ENCODE data around the gene RNU2-63P. TPM values are rescaled to one million over a fixed set of nuclear protein-coding genes. Genes with fewer than 3 reads are reported as not detected.
"Not testable (repeated sequence)": the region's sequence is repeated elsewhere in the genome, so short reads cannot be mapped to it uniquely, and the experiment has no call there.

Gene RNU2-63P
- total and polyA plus RNA-seq, 7 donors: 5.0 TPM; not detected in 6

DNA sequence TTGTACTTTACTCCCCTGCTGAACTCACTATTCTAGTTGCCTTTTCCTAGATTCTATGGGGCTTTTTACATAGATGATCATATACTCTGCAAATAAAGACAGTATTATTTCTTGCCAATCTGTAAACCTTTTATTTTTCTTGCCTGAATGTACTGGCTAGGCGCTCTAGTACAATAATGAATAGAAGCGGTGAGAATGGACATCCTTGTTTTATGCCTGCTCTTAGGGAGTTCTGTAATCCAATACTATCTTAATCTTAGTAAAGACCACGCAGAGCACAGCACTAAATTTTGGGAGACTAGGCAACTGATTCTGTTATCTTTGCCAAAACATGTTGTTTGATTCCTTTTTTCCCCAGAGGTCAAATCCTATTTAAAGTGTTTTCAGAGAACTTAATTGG lies 32.2 kb upstream of the RNU2-63P start:
- TF ChIP-seq, protein P1, sequence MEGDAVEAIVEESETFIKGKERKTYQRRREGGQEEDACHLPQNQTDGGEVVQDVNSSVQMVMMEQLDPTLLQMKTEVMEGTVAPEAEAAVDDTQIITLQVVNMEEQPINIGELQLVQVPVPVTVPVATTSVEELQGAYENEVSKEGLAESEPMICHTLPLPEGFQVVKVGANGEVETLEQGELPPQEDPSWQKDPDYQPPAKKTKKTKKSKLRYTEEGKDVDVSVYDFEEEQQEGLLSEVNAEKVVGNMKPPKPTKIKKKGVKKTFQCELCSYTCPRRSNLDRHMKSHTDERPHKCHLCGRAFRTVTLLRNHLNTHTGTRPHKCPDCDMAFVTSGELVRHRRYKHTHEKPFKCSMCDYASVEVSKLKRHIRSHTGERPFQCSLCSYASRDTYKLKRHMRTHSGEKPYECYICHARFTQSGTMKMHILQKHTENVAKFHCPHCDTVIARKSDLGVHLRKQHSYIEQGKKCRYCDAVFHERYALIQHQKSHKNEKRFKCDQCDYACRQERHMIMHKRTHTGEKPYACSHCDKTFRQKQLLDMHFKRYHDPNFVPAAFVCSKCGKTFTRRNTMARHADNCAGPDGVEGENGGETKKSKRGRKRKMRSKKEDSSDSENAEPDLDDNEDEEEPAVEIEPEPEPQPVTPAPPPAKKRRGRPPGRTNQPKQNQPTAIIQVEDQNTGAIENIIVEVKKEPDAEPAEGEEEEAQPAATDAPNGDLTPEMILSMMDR (IDR thresholded peaks at IDR 0.05): no peak
- WGBS, 3 donors: 65 to 76% (median 72%) methylated on average over 3 of the region's 3 CpGs
- H3K4me1 ChIP-seq: peaks cover 24% of the 10 kb centered on the region
- H3K4me3 ChIP-seq: no peak overlapping the region
- H3K27me3 ChIP-seq (ENCODE audit: insufficient read depth in 3 of 3, low read length in 2 of 3): no peaks in the 10 kb centered on the region
- no peaks in the 10 kb centered on the region for H3K9me3 ChIP-seq
- H3K36me3 ChIP-seq (ENCODE audit: insufficient read depth in 1 of 2, low read depth in 1 of 2): peaks cover 0 to 11% of the 10 kb centered on the region in 2 donors
- intact Hi-C loops (cut with DNase I): no loop called here
- ATAC-seq: no peak
- H3K27ac ChIP-seq: no peak overlapping the region
- no peak for DNase-seq

DNA sequence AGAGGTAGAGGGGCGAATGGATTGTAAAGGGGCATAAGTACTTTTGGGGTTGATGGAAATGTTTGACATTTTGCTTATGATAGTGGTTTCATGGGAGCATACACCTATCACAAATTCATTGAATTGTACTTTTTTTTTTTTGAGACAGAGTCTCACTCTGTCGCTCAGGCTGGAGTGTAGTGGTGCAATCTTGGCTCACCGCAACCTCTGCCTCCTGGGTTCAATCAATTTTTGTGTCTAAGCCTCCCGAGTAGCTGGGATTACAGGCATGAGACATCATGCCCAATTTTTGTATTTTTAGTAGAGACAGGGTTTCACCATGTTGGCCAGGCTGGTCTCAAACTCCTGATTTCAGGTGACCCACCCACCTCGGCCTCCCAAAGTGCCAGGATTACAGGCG lies 29.2 kb upstream of the RNU2-63P start:
- H3K9me3 ChIP-seq; DNase-seq; H3K27me3 ChIP-seq (ENCODE audit: insufficient read depth in 3 of 3, low read length in 2 of 3); intact Hi-C loops (cut with DNase I); H3K4me3 ChIP-seq; H3K27ac ChIP-seq; ATAC-seq: not testable (repeated sequence)
- peaks cover 0 to 11% of the 10 kb centered on the region in 2 donors for H3K36me3 ChIP-seq (ENCODE audit: insufficient read depth in 1 of 2, low read depth in 1 of 2)
- peaks cover 25% of the 10 kb centered on the region for H3K4me1 ChIP-seq
- 77 to 88% (median 77%) methylated on average over 6 of the region's 6 CpGs for WGBS, 3 donors

DNA sequence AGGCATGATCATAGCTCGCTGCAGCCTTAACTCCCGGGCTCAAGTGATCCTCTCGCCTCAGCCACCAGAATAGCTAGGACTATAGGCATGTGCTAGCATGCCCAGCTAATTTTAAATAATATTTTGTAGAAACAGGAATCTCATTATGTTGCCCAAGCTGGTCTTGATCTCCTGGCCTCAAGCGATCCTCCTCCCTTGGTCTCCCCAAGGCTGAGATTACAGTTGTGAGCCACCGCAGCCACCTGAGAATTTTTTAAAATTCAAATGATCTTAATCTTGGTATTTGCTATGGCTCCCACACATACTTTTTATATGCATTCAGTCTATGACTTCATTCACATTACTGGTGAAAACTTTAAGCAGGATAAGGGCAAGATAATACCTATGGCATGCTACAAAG lies 26.1 kb upstream of the RNU2-63P start:
- ATAC-seq: no peak
- intact Hi-C loops (cut with DNase I): no loop called here
- H3K9me3 ChIP-seq: no peaks in the 10 kb centered on the region
- 97 to 99% (median 99%) methylated on average over 5 of the region's 5 CpGs for WGBS, 3 donors
- TF ChIP-seq, protein P1 (IDR thresholded peaks at IDR 0.05): no peak
- no peak overlapping the region for H3K4me3 ChIP-seq
- DNase-seq: no peak
- H3K27me3 ChIP-seq (ENCODE audit: insufficient read depth in 3 of 3, low read length in 2 of 3): no peaks in the 10 kb centered on the region
- H3K27ac ChIP-seq: no peak overlapping the region
- peaks cover 36% of the 10 kb centered on the region for H3K4me1 ChIP-seq
- no peaks in the 10 kb centered on the region for H3K36me3 ChIP-seq (ENCODE audit: insufficient read depth in 1 of 2, low read depth in 1 of 2)

DNA sequence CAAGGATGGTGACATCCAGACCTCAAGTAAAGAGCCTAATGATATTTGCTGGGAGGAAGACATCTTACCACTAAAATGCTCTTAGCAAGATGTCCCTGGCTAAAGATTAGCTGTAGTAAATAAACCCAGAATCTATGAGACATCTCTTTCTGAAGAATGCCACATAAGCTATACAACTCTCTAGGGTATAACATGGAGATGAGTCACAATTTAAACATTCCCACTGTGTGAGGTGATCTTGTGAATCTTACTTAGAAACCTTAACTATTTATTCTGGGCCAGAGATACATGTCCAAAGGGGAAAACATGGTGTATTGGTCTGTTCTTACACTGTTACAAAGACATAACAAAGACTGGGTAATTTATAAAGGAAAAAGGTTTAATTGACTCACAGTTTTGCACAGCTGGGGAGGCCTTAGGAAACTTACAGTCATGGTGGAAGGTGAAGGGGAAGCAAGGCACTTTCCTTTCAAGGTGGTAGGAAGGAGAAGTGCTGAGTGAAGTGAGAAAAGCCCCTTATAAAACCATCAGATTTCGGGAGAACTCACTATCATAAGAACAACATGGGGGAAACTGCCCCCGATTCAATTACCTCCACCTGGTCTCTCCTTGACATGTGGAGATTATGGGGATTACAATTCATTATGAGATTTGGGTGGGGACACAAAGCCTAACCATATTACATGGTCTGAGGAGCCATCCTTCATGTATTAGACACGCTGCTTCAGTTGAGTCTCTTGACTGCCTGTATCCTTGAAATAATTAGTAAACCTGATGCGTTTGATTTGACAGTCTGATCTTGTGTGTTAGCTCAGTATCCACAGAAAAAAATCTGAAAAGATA lies 22.1 kb upstream of the RNU2-63P start:
- intact Hi-C loops (cut with DNase I): no loop called here
- ATAC-seq (peak in 1 of 4 donors; percentile 44), DNase-seq (no peak)
- TF ChIP-seq, protein P1 (IDR thresholded peaks at IDR 0.05): no peak
- Histone ChIP-seq H3K36me3 (ENCODE audit: insufficient read depth in 1 of 2, low read depth in 1 of 2) (peaks cover 0 to 27% of the 10 kb centered on the region in 2 donors), H3K9me3 (no peaks in the 10 kb centered on the region), H3K4me3 (no peak overlapping the region), H3K27ac (no peak overlapping the region), H3K27me3 (ENCODE audit: insufficient read depth in 3 of 3, low read length in 2 of 3) (no peaks in the 10 kb centered on the region), H3K4me1 (peaks cover 31% of the 10 kb centered on the region)
- WGBS, 3 donors: 88 to 91% (median 90%) methylated on average over 4 of the region's 4 CpGs

DNA sequence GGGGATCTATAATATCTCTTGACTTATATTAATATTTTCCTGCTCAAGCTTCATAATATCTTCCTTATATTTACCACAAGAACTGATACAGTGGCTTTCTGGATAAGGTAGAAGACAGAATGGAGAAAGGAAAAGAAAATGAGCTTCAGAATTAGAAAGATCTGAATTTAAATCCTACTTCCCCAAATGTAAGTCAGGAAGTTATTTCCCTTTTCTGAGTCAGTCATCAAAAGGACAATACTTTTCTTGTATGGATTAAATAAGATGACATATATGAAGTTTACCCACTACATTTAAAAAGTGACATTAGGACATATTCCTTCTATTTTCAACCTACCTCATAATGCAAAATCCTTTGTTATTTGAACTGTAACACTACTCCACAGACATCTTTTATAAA lies 20.3 kb upstream of the RNU2-63P start:
- TF ChIP-seq, protein P1 (IDR thresholded peaks at IDR 0.05): no peak
- DNase-seq: no peak
- Histone ChIP-seq H3K27me3 (ENCODE audit: insufficient read depth in 3 of 3, low read length in 2 of 3) (no peaks in the 10 kb centered on the region), H3K36me3 (ENCODE audit: insufficient read depth in 1 of 2, low read depth in 1 of 2) (peaks cover 0 to 45% of the 10 kb centered on the region in 2 donors), H3K4me3 (peak overlapping the region; percentile 15), H3K27ac (peak overlapping the region; percentile 38), H3K9me3 (no peaks in the 10 kb centered on the region), H3K4me1 (peaks cover 20% of the 10 kb centered on the region)
- no peak for ATAC-seq
- intact Hi-C loops (cut with DNase I): no loop called here
